HepG2 (cell line): ENCODE data around the gene SUCLG1. TPM values are rescaled to one million over a fixed set of nuclear protein-coding genes. Genes with fewer than 3 reads are reported as not detected.

Experiments
- ATAC-seq: fragments of 200-7000 bp; cut with Tn5 transposase; 3 replicates; pipeline ENCODE4 v1.9.1; 2020; ENCODE audit warnings: mild to moderate bottlenecking, moderate library complexity
- BruUV-seq: library from RNA; stranded (reverse); fragments of 400-500 nt; replicated peaks from 2 replicates; lab custom pipeline; 2021; lab: Mats Ljungman, UMichigan
- CTCF ChIA-PET: fragments of 300-600 bp; formaldehyde crosslinking; extraction: SDS; loops from one replicate; lab custom pipeline; 2021; ENCODE audit warnings: low total read pairs, inconsistent platforms, low intra/inter-chr PET ratio; lab: Yijun Ruan, JAX
- POLR2A ChIA-PET: fragments of 350-600 bp; sonication (Branson Sonifier 250); formaldehyde crosslinking; loops from one replicate; lab custom pipeline; 2020; ENCODE audit warnings: antibody characterized with exemption, inconsistent platforms; lab: Yijun Ruan, JAX
- DNase-seq: peaks from one replicate; pipeline ENCODE4 v3.0.0-alpha.2; 2015; ENCODE audit warnings: low spot score
- FAIRE-seq: peaks from 3 replicates; lab custom pipeline; 2011; peaks lifted over from hg19 to GRCh38; lab: Jason Lieb, UNC
- H2AFZ ChIP-seq: one replicate; pipeline ENCODE4 v1.6.1; 2011; ENCODE audit warnings: low read length, inconsistent platforms
- H3K27ac ChIP-seq: fragments of 300-600 bp; 3 replicates; pipeline ENCODE4 v1.8.0; 2011; ENCODE audit warnings: mixed run types, mild to moderate bottlenecking, mixed read lengths, low read length, inconsistent platforms; ENCODE audit not compliant: insufficient read depth; ENCODE audit errors: extremely low read length
- H3K27me3 ChIP-seq, 2 experiments: fragments of 200-600 bp in 1 of 2; 2 replicates in 1 of 2; 3 replicates in 1 of 2; pipeline versions ENCODE4 v1.6.0 to v1.8.0; 2011; ENCODE audit warnings: low read length in 2 of 2, mild to moderate bottlenecking in 2 of 2, moderate library complexity in 2 of 2, inconsistent platforms in 1 of 2; ENCODE audit not compliant: insufficient read depth in 2 of 2, control insufficient read depth in 1 of 2
- H3K36me3 ChIP-seq, 2 experiments: fragments of 200-600 bp in 1 of 2; replicated peaks in 1 of 2; 2 replicates in 1 of 2; 3 replicates in 1 of 2; pipeline versions ENCODE4 v1.5.1 to v1.8.0; 2011; ENCODE audit warnings: low read length in 2 of 2, inconsistent platforms in 1 of 2; ENCODE audit not compliant: insufficient read depth in 2 of 2, control insufficient read depth in 1 of 2
- H3K4me1 ChIP-seq: 2 replicates; pipeline ENCODE4 v1.5.1; 2012; ENCODE audit warnings: low read length, inconsistent platforms; ENCODE audit not compliant: insufficient read depth
- H3K4me2 ChIP-seq: 2 replicates; pipeline ENCODE4 v1.6.0; 2011; ENCODE audit warnings: low read depth, low read length, inconsistent platforms
- H3K4me3 ChIP-seq, 3 experiments: fragments of 200-600 bp in 1 of 3; sonication (generic), shearing (Covaris generic) in 1 of 3; replicated peaks in 1 of 3; 2 replicates each; pipeline ENCODE4 v1.5.1; 2011 to 2016; ENCODE audit warnings: low read length in 3 of 3, inconsistent platforms in 2 of 3, low read depth in 2 of 3, mild to moderate bottlenecking in 2 of 3, control low read depth in 1 of 3, mixed read lengths in 1 of 3; ENCODE audit not compliant: insufficient read depth in 1 of 3
- H3K79me2 ChIP-seq: one replicate; pipeline ENCODE4 v1.6.1; 2011; ENCODE audit warnings: low read length, inconsistent platforms; ENCODE audit not compliant: insufficient read depth
- H3K9ac ChIP-seq: 2 replicates; pipeline ENCODE4 v1.6.0; 2011; ENCODE audit warnings: mild to moderate bottlenecking, low read depth, low read length, inconsistent platforms; ENCODE audit not compliant: insufficient read depth
- H3K9me3 ChIP-seq: 2 replicates; pipeline ENCODE4 v1.5.1; 2012; ENCODE audit warnings: mild to moderate bottlenecking, low read length
- H4K20me1 ChIP-seq: 2 replicates; pipeline ENCODE4 v1.6.0; 2011; ENCODE audit warnings: inconsistent platforms, mild to moderate bottlenecking, low read length, moderate library complexity; ENCODE audit not compliant: insufficient read depth
- CBX2 ChIP-seq, 2 experiments: fragments of 200-600 bp in 1 of 2; sonication (generic); formaldehyde crosslinking in 1 of 2; IDR thresholded peaks; 2 replicates each; pipeline versions ENCODE4 v1.7.0 to v1.8.1; 2018 to 2022; ENCODE audit warnings: low read depth in 2 of 2, low read length in 1 of 2, mild to moderate bottlenecking in 1 of 2, missing genetic modification reagents in 1 of 2
- DNMT3B ChIP-seq: conservative IDR thresholded peaks from 2 replicates; pipeline ENCODE4 v1.6.1; 2016; ENCODE audit warnings: missing biosample characterization, control low read depth
- HHEX ChIP-seq: IDR thresholded peaks from 2 replicates; pipeline ENCODE4 v1.6.1; 2016; ENCODE audit warnings: control low read depth
- NKX3-1 ChIP-seq: sonication (generic); formaldehyde crosslinking; IDR thresholded peaks from 2 replicates; pipeline ENCODE4 v1.5.0; 2020; ENCODE audit warnings: missing genetic modification reagents
- RXRB ChIP-seq: IDR thresholded peaks from 2 replicates; pipeline ENCODE4 v1.6.1; 2016; ENCODE audit warnings: borderline replicate concordance, missing genetic modification reagents, missing compliant biosample characterization
- SOX6 ChIP-seq, 2 experiments: fragments of 450-650 bp in 1 of 2; sonication (generic) in 1 of 2; formaldehyde crosslinking in 1 of 2; IDR thresholded peaks; 2 replicates each; pipeline versions ENCODE4 v1.4.0 to v1.6.1; 2017 to 2020; ENCODE audit warnings: antibody characterized with exemption in 1 of 2, mild to moderate bottlenecking in 1 of 2, missing genetic modification reagents in 1 of 2
- SSRP1 ChIP-seq: IDR thresholded peaks from 2 replicates; pipeline ENCODE4 v1.6.1; 2016; ENCODE audit warnings: control low read depth
- TCF7L2 ChIP-seq: IDR thresholded peaks from 2 replicates; pipeline ENCODE4 v1.6.1; 2011; ENCODE audit warnings: mild to moderate bottlenecking, low read depth, low read length, moderate library complexity
- ZNF136 ChIP-seq: sonication (generic); formaldehyde crosslinking; IDR thresholded peaks from 2 replicates; pipeline ENCODE4 v1.8.1; 2022; ENCODE audit warnings: low read depth, mild to moderate bottlenecking, moderate library complexity, missing genetic modification reagents
- ZNF543 ChIP-seq: sonication (generic); formaldehyde crosslinking; IDR thresholded peaks from 2 replicates; pipeline ENCODE4 v1.4.0; 2020; ENCODE audit warnings: mild to moderate bottlenecking, missing genetic modification reagents
- ZNF558 ChIP-seq: sonication (generic); formaldehyde crosslinking; IDR thresholded peaks from 2 replicates; pipeline ENCODE4 v1.9.0; 2022; ENCODE audit warnings: mild to moderate bottlenecking, missing genetic modification reagents, borderline replicate concordance
- WGBS: methylation state at CpG from one replicate; pipeline ENCODE4 v1.1.6; 2017; ENCODE audit warnings: low lambda C conversion rate; 5-methylcytosine and 5-hydroxymethylcytosine counted together
- in situ Hi-C: cut with HindIII; loops from 2 replicates; pipeline ENCODE4 v1.10.0; 2017; ENCODE audit warnings: low pct_unique_long_range_greater_than_20kb; ENCODE audit not compliant: extremely low pct_ligation_motif_present
- intact Hi-C: fragments of 100-400 bp; cut with micrococcal nuclease; formaldehyde crosslinking; loops from one replicate; pipeline ENCODE4 v1.10.0; 2022; ENCODE audit not compliant: unreplicated experiment
- polyA plus RNA-seq, 8 experiments: library from polyadenylated mRNA; depleted of rRNA in 3 of 8; stranded (reverse) in 7 of 8; unstranded in 1 of 8; fragments of >200 nt; fragmentation: Illumina TruSeq in 4 of 8; extraction: Trizol in 4 of 8; gene quantifications; 2 replicates each; pipeline versions ENCODE4 v1.2.1 to v1.2.3, GENCODE V29; 2011 to 2016; ENCODE audit warnings: low read depth in 4 of 8, missing spikeins in 1 of 8, mixed read lengths in 1 of 8; ENCODE audit not compliant: insufficient read depth in 1 of 8
- total RNA-seq, 5 experiments: library from RNA; depleted of rRNA; stranded (reverse); fragments of >200 nt; fragmentation: Illumina TruSeq; extraction: Trizol; gene quantifications; 2 replicates each; pipeline ENCODE4 v1.2.3, GENCODE V29; 2016; ENCODE audit warnings: low read depth in 1 of 5
- TF ChIP-seq, protein P1 (sequence below): sonication (generic); formaldehyde crosslinking; IDR thresholded peaks from 2 replicates; pipeline ENCODE4 v1.5.0; 2020; ENCODE audit warnings: mild to moderate bottlenecking, missing genetic modification reagents, borderline replicate concordance

Gene SUCLG1
- total and polyA plus RNA-seq, 2 of the 13 experiments (the other 11 are each of a cell fraction or from before 2014, with no cell fraction given): 58.7 to 121 TPM

- TF ChIP-seq CBX2 (IDR thresholded peaks at IDR 0.05; ENCODE audit: low read depth, low read length) (no peak), CBX2 (CRISPR knock-in tag; IDR thresholded peaks at IDR 0.05; ENCODE audit: low read depth) (no peak)
- TF ChIP-seq, protein P1, sequence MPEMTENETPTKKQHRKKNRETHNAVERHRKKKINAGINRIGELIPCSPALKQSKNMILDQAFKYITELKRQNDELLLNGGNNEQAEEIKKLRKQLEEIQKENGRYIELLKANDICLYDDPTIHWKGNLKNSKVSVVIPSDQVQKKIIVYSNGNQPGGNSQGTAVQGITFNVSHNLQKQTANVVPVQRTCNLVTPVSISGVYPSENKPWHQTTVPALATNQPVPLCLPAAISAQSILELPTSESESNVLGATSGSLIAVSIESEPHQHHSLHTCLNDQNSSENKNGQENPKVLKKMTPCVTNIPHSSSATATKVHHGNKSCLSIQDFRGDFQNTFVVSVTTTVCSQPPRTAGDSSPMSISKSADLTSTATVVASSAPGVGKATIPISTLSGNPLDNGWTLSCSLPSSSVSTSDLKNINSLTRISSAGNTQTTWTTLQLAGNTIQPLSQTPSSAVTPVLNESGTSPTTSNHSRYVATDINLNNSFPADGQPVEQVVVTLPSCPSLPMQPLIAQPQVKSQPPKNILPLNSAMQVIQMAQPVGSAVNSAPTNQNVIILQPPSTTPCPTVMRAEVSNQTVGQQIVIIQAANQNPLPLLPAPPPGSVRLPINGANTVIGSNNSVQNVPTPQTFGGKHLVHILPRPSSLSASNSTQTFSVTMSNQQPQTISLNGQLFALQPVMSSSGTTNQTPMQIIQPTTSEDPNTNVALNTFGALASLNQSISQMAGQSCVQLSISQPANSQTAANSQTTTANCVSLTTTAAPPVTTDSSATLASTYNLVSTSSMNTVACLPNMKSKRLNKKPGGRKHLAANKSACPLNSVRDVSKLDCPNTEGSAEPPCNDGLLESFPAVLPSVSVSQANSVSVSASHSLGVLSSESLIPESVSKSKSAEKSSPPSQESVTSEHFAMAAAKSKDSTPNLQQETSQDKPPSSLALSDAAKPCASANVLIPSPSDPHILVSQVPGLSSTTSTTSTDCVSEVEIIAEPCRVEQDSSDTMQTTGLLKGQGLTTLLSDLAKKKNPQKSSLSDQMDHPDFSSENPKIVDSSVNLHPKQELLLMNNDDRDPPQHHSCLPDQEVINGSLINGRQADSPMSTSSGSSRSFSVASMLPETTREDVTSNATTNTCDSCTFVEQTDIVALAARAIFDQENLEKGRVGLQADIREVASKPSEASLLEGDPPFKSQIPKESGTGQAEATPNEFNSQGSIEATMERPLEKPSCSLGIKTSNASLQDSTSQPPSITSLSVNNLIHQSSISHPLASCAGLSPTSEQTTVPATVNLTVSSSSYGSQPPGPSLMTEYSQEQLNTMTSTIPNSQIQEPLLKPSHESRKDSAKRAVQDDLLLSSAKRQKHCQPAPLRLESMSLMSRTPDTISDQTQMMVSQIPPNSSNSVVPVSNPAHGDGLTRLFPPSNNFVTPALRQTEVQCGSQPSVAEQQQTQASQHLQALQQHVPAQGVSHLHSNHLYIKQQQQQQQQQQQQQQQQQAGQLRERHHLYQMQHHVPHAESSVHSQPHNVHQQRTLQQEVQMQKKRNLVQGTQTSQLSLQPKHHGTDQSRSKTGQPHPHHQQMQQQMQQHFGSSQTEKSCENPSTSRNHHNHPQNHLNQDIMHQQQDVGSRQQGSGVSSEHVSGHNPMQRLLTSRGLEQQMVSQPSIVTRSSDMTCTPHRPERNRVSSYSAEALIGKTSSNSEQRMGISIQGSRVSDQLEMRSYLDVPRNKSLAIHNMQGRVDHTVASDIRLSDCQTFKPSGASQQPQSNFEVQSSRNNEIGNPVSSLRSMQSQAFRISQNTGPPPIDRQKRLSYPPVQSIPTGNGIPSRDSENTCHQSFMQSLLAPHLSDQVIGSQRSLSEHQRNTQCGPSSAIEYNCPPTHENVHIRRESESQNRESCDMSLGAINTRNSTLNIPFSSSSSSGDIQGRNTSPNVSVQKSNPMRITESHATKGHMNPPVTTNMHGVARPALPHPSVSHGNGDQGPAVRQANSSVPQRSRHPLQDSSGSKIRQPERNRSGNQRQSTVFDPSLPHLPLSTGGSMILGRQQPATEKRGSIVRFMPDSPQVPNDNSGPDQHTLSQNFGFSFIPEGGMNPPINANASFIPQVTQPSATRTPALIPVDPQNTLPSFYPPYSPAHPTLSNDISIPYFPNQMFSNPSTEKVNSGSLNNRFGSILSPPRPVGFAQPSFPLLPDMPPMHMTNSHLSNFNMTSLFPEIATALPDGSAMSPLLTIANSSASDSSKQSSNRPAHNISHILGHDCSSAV (CRISPR knock-in tag): no peak
Observed at GRCh38 chr2:84478867-84479266, 19.8 kb upstream of the SUCLG1 start (continued).

- no peak for TF ChIP-seq HHEX (CRISPR knock-in tag)
- TF ChIP-seq SSRP1 (CRISPR knock-in tag): no peak
- TF ChIP-seq ZNF136: no peak
- no peak for TF ChIP-seq DNMT3B (CRISPR knock-in tag)
- TF ChIP-seq ZNF543 (CRISPR knock-in tag): no peak
- TF ChIP-seq ZNF558 (CRISPR knock-in tag): no peak
- TF ChIP-seq SOX6 (IDR thresholded peaks at IDR 0.05): no peak
- TF ChIP-seq SOX6 (CRISPR knock-in tag; IDR thresholded peaks at IDR 0.05): no peak
- TF ChIP-seq TCF7L2: no peak
- no peak for TF ChIP-seq RXRB (CRISPR knock-in tag)
- no peak for TF ChIP-seq NKX3-1 (CRISPR knock-in tag)
- TF ChIP-seq, all 625 proteins: peak for 0
- no peaks in the 10 kb centered on the region for H3K79me2 ChIP-seq
- ChIA-PET CTCF (no interaction called here), POLR2A (no interaction called here)
- no peaks in the 10 kb centered on the region for H3K4me1 ChIP-seq
- no TSS peak for BruUV-seq
- WGBS: 21% methylated on average over 1 of the region's 1 CpG
- no peak for DNase-seq
- H3K9me3 ChIP-seq: no peaks in the 10 kb centered on the region
- H3K4me2 ChIP-seq: no peak overlapping the region
- H3K27me3 ChIP-seq: no peaks in the 10 kb centered on the region
- no peak overlapping the region for H3K4me3 ChIP-seq
- in situ Hi-C loops: no loop called here
- no peaks in the 10 kb centered on the region for H4K20me1 ChIP-seq
- no peak overlapping the region for H3K27ac ChIP-seq
- H2AFZ ChIP-seq: no peak overlapping the region
- no peaks in the 10 kb centered on the region for H3K36me3 ChIP-seq
- H3K9ac ChIP-seq: no peak overlapping the region
- intact Hi-C loops: no loop called here
- no peak for FAIRE-seq
- ATAC-seq: no peak
Observed at GRCh38 chr2:84477886-84478285, 18.8 kb upstream of the SUCLG1 start.
